ENCODE data around the gene MYL5. TPM values are rescaled to one million over a fixed set of nuclear protein-coding genes. Genes with fewer than 3 reads are reported as not detected.

MYL5 gene
- total RNA-seq, 1 experiment from 2014 or later = 29.8 TPM

- Histone ChIP-seq H3K4me3 (no peak overlapping the region), H3K9me3 (ENCODE audit: insufficient read depth, low read depth) (no peaks in the 10 kb centered on the region), H2AFZ (no peak overlapping the region), H3K79me2 (ENCODE audit: low read depth) (no peaks in the 10 kb centered on the region), H3K36me3 (ENCODE audit: low read depth) (no peaks in the 10 kb centered on the region), H3K9me2 (ENCODE audit: insufficient read depth) (no peaks in the 10 kb centered on the region), H3K4me1 (replicated peaks; ENCODE audit: insufficient read depth) (no peaks in the 10 kb centered on the region), H3K27ac (no peak overlapping the region), H3F3A (ENCODE audit: insufficient read depth, low read depth) (no peaks in the 10 kb centered on the region), H3K4me2 (no peak overlapping the region), H4K20me1 (ENCODE audit: insufficient read depth) (no peaks in the 10 kb centered on the region), H3K27me3 (ENCODE audit: insufficient read depth, low read depth) (peaks cover 29% of the 10 kb centered on the region; the same call in 1 of the 2 replicates)
- intact Hi-C loops (cut with micrococcal nuclease; ENCODE audit: unreplicated experiment) = no loop called here
- BruUV-seq (replicated peaks) = no TSS peak
- CTCF ChIA-PET = no interaction called here
- POLR2A ChIA-PET (ENCODE audit: unreplicated experiment) = no interaction called here
- no peak for DNase-seq
- TF ChIP-seq EZH2 (IDR thresholded peaks at IDR 0.05; ENCODE audit: low read depth) = no peak
- TF ChIP-seq CTCF (conservative IDR thresholded peaks at IDR 0.05) = no peak
These were observed 16.3 kb upstream of the MYL5 start for GRCh38 chr4:657834-658667.

- POLR2A ChIA-PET (ENCODE audit: unreplicated experiment) = no interaction called here
- H3K27me3 ChIP-seq (ENCODE audit: insufficient read depth, low read depth) = peaks cover 19% of the 10 kb centered on the region; the same call in 1 of the 2 replicates
These were observed 15.4 kb upstream of the MYL5 start for GRCh38 chr4:658681-659667.

More at GRCh38 chr4:658681-659667, 15.4 kb upstream of the MYL5 start:
- no peaks in the 10 kb centered on the region for H3F3A ChIP-seq (ENCODE audit: insufficient read depth, low read depth)
- no peak overlapping the region for H3K4me2 ChIP-seq
- no peaks in the 10 kb centered on the region for H3K9me3 ChIP-seq (ENCODE audit: insufficient read depth, low read depth)
- no peaks in the 10 kb centered on the region for H4K20me1 ChIP-seq (ENCODE audit: insufficient read depth)
- CTCF ChIA-PET = no interaction called here
- intact Hi-C loops (cut with micrococcal nuclease; ENCODE audit: unreplicated experiment) = no loop called here
- H3K4me3 ChIP-seq = no peak overlapping the region
- H2AFZ ChIP-seq = no peak overlapping the region
- no peaks in the 10 kb centered on the region for H3K4me1 ChIP-seq (replicated peaks; ENCODE audit: insufficient read depth)
- H3K36me3 ChIP-seq (ENCODE audit: low read depth) = no peaks in the 10 kb centered on the region
- H3K9me2 ChIP-seq (ENCODE audit: insufficient read depth) = no peaks in the 10 kb centered on the region
- no peak for DNase-seq
- BruUV-seq (replicated peaks) = no TSS peak
- H3K27ac ChIP-seq = no peak overlapping the region
- TF ChIP-seq EZH2 (IDR thresholded peaks at IDR 0.05; ENCODE audit: low read depth) = no peak
- no peak for TF ChIP-seq CTCF (conservative IDR thresholded peaks at IDR 0.05)
- no peaks in the 10 kb centered on the region for H3K79me2 ChIP-seq (ENCODE audit: low read depth)

Measured in PC-9 (cell line).